Progenitor cell of endocrine pancreas (in vitro differentiated cells): ENCODE data around the gene B4GALT1. TPM values are rescaled to one million over a fixed set of nuclear protein-coding genes. Genes with fewer than 3 reads are reported as not detected.

Source experiments
- DNase-seq: peaks from one replicate; pipeline ENCODE4 v3.0.0; 2021; ENCODE audit warnings: low spot score; ENCODE audit not compliant: unreplicated experiment
- H3K27ac Mint-ChIP-seq: 2 replicates; pipeline ENCODE4 v1.8.0; 2021; ENCODE audit warnings: mild to moderate bottlenecking, moderate library complexity, mixed read lengths
- H3K27me3 Mint-ChIP-seq: 2 replicates; pipeline ENCODE4 v1.8.0; 2021; ENCODE audit warnings: mixed read lengths
- H3K36me3 Mint-ChIP-seq: 2 replicates; pipeline ENCODE4 v1.8.0; 2022; ENCODE audit warnings: mixed read lengths; ENCODE audit not compliant: insufficient read depth
- H3K4me1 Mint-ChIP-seq: 2 replicates; pipeline ENCODE4 v1.8.0; 2021; ENCODE audit warnings: low read depth, mixed read lengths
- H3K4me3 Mint-ChIP-seq: 2 replicates; pipeline ENCODE4 v1.8.0; 2021; ENCODE audit warnings: low read depth, mild to moderate bottlenecking, moderate library complexity, mixed read lengths
- H3K9me3 Mint-ChIP-seq: 2 replicates; pipeline ENCODE4 v1.8.0; 2021; ENCODE audit warnings: low read depth, mixed read lengths
- total RNA-seq: library from RNA; stranded (reverse); gene quantifications from 2 replicates; pipeline ENCODE4 v1.2.1, GENCODE V29; 2021
- TF ChIP-seq, protein P1 (sequence below): fragments of 200-600 bp; sonication (generic); IDR thresholded peaks from one replicate; pipeline ENCODE4 v1.5.0; 2021; ENCODE audit warnings: antibody characterized with exemption, mild to moderate bottlenecking; ENCODE audit not compliant: unreplicated experiment

B4GALT1 gene
- total RNA-seq, 1 donor from 2014 or later = 49.9 TPM

DNA sequence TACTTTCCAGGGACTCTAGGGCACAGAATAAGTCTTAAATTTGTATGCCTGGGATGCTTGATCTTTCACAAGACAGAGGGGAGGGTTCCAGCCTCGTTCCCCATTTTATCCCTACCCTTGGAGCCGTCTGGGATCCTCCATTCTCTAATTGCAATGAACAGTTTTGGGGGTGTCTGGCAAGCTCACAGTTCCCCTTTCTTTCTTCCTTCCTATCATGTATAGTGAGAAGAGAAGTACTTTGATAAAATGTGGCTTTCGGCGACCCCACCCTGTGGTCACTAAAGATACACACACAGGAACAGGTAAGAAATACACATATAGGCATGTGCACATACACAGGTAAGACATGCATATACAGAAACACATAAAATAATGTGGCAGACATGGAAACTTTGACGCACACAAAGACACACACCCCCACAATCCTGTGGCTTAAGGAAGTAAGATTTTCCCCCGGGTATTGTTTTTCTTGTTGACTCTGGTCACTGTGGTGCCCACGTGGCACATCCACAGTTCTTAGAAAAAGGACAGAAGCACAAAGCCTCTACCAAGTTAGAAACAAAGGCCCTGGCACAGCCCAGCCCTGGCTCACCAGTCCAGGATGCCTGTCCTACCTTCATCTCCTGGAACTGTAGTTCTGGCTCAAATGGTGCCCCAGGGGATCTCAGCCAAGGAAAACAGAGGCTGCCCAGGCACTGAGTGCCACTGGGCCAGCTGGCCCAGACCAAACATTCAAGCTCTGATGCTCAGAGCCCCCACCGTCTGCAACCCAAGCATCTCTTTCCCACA lies 84.4 kb downstream of the B4GALT1 start:
- DNase-seq = no peak
- Mint-ChIP-seq H3K27ac (no peak overlapping the region), H3K27me3 (no peaks in the 10 kb centered on the region), H3K4me1 (no peaks in the 10 kb centered on the region), H3K9me3 (no peaks in the 10 kb centered on the region), H3K4me3 (no peak overlapping the region), H3K36me3 (no peaks in the 10 kb centered on the region)
- TF ChIP-seq, protein P1, sequence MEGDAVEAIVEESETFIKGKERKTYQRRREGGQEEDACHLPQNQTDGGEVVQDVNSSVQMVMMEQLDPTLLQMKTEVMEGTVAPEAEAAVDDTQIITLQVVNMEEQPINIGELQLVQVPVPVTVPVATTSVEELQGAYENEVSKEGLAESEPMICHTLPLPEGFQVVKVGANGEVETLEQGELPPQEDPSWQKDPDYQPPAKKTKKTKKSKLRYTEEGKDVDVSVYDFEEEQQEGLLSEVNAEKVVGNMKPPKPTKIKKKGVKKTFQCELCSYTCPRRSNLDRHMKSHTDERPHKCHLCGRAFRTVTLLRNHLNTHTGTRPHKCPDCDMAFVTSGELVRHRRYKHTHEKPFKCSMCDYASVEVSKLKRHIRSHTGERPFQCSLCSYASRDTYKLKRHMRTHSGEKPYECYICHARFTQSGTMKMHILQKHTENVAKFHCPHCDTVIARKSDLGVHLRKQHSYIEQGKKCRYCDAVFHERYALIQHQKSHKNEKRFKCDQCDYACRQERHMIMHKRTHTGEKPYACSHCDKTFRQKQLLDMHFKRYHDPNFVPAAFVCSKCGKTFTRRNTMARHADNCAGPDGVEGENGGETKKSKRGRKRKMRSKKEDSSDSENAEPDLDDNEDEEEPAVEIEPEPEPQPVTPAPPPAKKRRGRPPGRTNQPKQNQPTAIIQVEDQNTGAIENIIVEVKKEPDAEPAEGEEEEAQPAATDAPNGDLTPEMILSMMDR = no peak

DNA sequence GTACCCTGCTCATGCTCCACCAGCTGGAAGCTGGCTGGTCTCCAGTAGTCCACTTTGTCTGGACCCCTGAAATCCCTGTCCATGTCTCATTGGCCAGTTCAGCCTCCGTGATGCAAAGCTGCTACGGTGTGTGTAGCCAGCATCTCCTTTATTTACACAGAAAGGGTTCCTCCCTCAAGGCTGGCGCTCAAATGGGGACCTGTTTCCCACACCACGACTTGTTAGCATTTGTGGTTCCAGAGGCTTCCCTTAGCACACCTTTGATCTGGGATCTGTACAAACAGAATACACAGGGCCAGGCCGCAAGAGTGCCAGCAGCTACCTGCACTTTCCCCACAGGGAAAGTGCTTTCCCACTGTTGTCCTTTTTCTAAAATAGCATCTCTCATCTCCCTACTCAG lies 85.0 kb downstream of the B4GALT1 start:
- Mint-ChIP-seq H3K27me3 (no peaks in the 10 kb centered on the region), H3K4me3 (no peak overlapping the region), H3K36me3 (no peaks in the 10 kb centered on the region), H3K4me1 (no peaks in the 10 kb centered on the region), H3K9me3 (no peaks in the 10 kb centered on the region), H3K27ac (no peak overlapping the region)
- TF ChIP-seq, protein P1 = no peak
- no peak for DNase-seq

DNA sequence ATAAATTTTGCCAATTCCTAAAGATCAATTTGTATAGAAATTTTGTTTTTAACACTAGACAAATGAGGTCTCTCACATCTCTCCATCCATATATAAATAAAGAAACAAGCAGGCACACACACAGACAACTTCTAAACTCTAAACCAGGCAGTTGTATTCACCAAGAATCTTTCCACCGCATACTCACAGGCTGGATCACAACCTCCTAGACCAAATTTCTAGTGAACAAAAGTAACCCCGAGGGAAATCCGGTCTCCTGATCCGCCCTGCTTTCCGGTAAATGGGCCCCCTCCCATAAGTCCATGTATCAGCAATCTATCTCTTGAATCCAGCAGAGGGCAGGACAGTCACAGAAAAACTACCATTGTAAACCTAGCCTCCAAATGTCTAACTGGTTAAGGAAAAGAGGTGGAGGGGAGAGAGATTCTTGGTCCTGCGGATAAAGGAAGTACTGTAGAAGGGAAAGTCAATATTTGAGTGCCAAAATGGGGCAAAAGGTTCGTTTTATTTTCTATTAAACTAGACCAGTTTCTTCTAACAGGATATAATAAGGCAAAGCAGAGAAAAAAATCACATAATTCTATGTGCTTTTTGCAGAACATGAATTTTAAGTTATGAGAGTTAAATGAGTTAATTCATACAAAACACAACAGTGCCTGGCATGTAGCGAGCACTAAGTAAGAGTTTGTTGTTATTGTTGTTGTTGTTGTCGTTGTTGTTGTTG lies 85.8 kb downstream of the B4GALT1 start:
- no peaks in the 10 kb centered on the region for H3K9me3 Mint-ChIP-seq
- peaks cover 1% of the 10 kb centered on the region for H3K36me3 Mint-ChIP-seq
- H3K27ac Mint-ChIP-seq = no peak overlapping the region
- H3K27me3 Mint-ChIP-seq = no peaks in the 10 kb centered on the region
- no peak overlapping the region for H3K4me3 Mint-ChIP-seq
- TF ChIP-seq, protein P1 = peak; percentile 76
- no peak for DNase-seq
- peaks cover 2% of the 10 kb centered on the region for H3K4me1 Mint-ChIP-seq

DNA sequence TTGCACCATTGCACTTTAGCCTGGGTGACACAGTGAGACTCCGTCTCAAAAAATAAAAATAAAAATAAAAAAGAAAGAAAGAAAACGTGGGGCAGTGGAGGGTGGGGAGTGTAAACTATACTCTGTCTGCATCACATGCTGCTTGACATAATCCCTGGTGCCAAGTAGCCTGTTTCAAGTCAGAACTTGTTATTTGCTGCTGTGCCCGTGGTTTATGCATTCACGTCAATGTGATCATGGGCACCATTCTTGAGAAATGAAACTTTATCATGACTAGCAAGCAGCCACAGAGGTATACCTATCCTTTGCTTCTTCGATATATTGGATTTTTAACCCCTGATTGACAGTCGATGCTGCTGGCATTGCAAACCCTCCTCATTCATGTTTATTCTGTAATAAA lies 86.6 kb downstream of the B4GALT1 start:
- no peak for DNase-seq
- TF ChIP-seq, protein P1 = no peak
- H3K36me3 Mint-ChIP-seq = peaks cover 1% of the 10 kb centered on the region
- no peak overlapping the region for H3K4me3 Mint-ChIP-seq
- no peaks in the 10 kb centered on the region for H3K27me3 Mint-ChIP-seq
- H3K4me1 Mint-ChIP-seq = peaks cover 5% of the 10 kb centered on the region
- H3K9me3 Mint-ChIP-seq = no peaks in the 10 kb centered on the region
- H3K27ac Mint-ChIP-seq = no peak overlapping the region

DNA sequence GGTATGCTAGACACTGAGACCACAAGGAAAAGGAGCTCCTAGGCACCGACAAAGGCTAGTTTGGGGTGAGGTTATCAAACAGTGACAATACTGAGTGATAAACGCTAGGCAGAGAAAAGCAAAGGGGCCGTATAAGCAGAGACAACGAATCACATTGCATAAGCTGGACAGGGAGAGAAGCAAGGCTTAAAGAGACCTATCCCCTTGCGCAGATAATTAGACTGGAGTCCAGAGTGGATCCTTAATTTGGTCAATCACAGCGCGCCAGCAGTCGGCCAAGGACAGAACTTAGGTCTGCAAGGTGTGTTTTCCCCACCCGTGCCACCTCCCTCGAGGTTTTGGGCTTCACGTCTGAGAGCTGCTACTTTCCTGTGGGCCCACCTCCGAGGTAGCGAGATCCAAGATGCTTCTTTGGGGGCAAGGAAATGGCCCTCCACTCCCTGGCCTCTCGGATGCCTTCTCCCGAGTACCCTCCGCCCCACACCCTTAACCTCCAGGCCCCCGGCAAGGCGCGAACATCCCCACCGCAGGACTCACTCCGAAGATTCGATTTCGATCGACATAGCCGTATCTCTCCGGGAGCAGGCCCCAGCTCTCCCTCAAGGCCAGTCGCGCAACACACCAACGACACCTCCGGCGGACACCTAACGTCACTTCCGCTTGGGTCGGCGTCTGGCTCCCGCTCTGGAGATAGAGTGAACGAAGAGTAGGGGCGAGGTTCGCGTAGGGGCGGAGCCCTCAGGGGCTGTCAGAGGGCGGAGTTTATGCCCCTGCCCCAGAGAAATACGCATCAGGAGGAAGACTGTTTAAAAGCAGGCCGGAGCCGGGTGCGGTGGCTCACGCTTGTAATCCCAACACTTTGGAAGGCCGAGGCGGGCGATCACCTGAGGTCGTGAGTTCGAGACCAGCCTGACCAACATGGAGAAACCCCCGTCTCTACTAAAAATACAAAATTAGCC lies 90.8 kb downstream of the B4GALT1 start, which contains the start of gene SMU1:
TSS of gene SMU1 (minus strand) at position 629 of the 959 bp plus-strand sequence. CDS start at position 563, 66 bp downstream.
- peak within 1 kb of the TSS; percentile 100 for H3K27ac Mint-ChIP-seq
- TF ChIP-seq, protein P1 = no peak
- peak; percentile 91 for DNase-seq
- no peaks in the 10 kb centered on the region for H3K9me3 Mint-ChIP-seq
- H3K36me3 Mint-ChIP-seq = peaks cover 16% of the 10 kb centered on the region
- H3K4me3 Mint-ChIP-seq = peak within 1 kb of the TSS; percentile 99
- peaks cover 8% of the 10 kb centered on the region for H3K4me1 Mint-ChIP-seq
- H3K27me3 Mint-ChIP-seq = no peaks in the 10 kb centered on the region
